ENCODE results near the gene ZNF48.
A peak's percentile ranks its signal among the peaks of the same experiment; 100 is the strongest.

The ZNF48 gene

GRCh38 chr16:30358990-30359870 lies 36.0 kb upstream of the ZNF48 start:
- no peak for DNase-seq

GRCh38 chr16:30359871-30360170 lies 35.4 kb upstream of the ZNF48 start:
- DNase-seq, result no peak

- no peak for DNase-seq
Measured at GRCh38 chr16:30361180-30361579, 34.0 kb upstream of the ZNF48 start.

- no peak for DNase-seq
Measured at GRCh38 chr16:30365200-30365599, 30.0 kb upstream of the ZNF48 start.

GRCh38 chr16:30366511-30366910 lies 28.7 kb upstream of the ZNF48 start:
- no peak for DNase-seq

- DNase-seq, result no peak
Measured at GRCh38 chr16:30367349-30368009, 27.7 kb upstream of the ZNF48 start.

GRCh38 chr16:30368122-30368791 lies 27.0 kb upstream of the ZNF48 start:
- DNase-seq, result no peak

- DNase-seq, result no peak
Measured at GRCh38 chr16:30368792-30369090, 26.5 kb upstream of the ZNF48 start.

GRCh38 chr16:30369091-30369937 lies 25.9 kb upstream of the ZNF48 start:
- peak; percentile 35 for DNase-seq

- DNase-seq, result no peak
Measured at GRCh38 chr16:30369938-30370455, 25.2 kb upstream of the ZNF48 start.

GRCh38 chr16:30370456-30371247 lies 24.6 kb upstream of the ZNF48 start, which contains the start of gene TBC1D10B:
Gene TBC1D10B (minus strand): TSS chr16:30370494. CDS start chr16:30370183, 311 bp downstream.
- peak; percentile 99 for DNase-seq

- DNase-seq, result no peak
Measured at GRCh38 chr16:30371248-30371816, 23.9 kb upstream of the ZNF48 start.

GRCh38 chr16:30372038-30372712 lies 23.0 kb upstream of the ZNF48 start:
- DNase-seq, result no peak

GRCh38 chr16:30372725-30373124 lies 22.5 kb upstream of the ZNF48 start:
- DNase-seq, result no peak

- DNase-seq, result no peak
Measured at GRCh38 chr16:30374538-30374937, 20.7 kb upstream of the ZNF48 start, which contains the start of gene MYL11. Gene MYL11 (plus strand): TSS chr16:30374802. CDS start chr16:30374858, 56 bp downstream.

- DNase-seq, result no peak
Measured at GRCh38 chr16:30375864-30376263, 19.4 kb upstream of the ZNF48 start.

- DNase-seq, result no peak
Measured at GRCh38 chr16:30376461-30376902, 18.7 kb upstream of the ZNF48 start.

GRCh38 chr16:30377050-30377811 lies 18.0 kb upstream of the ZNF48 start:
- DNase-seq, result no peak

GRCh38 chr16:30377812-30378235 lies 17.4 kb upstream of the ZNF48 start:
- peak; percentile 86 for DNase-seq

Data from activated naive CD4-positive, alpha-beta T cell treated with Interleukin-2 at 50 U/mL for 16 hours (primary cell).